Adrenal gland (tissue), 5 donors: ENCODE data around the gene CCL18.

Experiments
- POLR2A ChIP-seq, 2 donors: fragments of 450-650 bp; IDR thresholded peaks; one replicate each; pipeline ENCODE4 v1.6.1; 2017; ENCODE audit warnings: antibody characterized with exemption in 2 of 2, mild to moderate bottlenecking in 2 of 2, moderate library complexity in 1 of 2
- TF ChIP-seq, protein P1 (sequence below), 6 experiments: fragments of 450-650 bp in 4 of 6; fragments of 200-600 bp in 2 of 6; sonication (generic) in 1 of 6; IDR thresholded peaks; 1 replicate in 5 of 6; 2 replicates in 1 of 6; pipeline versions ENCODE4 v1.5.1 to v1.8.0; 2016 to 2021; ENCODE audit warnings: antibody characterized with exemption in 6 of 6, mild to moderate bottlenecking in 2 of 6, moderate library complexity in 1 of 6
- donor health status: DM: no; HTN: no; CAD: no.

DNA sequence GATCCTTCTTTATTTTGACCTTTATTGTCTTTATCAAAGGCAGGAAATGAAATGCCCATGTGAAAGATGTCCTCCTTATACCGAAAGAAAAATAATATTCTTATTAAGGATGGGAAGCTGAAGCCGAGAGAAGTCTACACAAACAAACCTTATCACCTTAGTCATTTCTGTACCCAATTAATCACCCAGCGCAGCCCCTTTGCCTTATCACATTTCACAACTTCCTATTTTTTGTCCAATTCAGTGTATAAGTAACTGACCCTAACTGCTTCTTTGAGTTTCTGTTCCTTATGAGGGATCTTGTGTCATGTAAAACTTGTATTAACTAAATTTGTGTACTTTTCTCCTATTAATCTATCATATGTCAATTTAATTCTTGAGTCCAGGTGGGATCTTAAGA is 29.9 kb upstream of the CCL18 start:
- TF ChIP-seq, protein P1, sequence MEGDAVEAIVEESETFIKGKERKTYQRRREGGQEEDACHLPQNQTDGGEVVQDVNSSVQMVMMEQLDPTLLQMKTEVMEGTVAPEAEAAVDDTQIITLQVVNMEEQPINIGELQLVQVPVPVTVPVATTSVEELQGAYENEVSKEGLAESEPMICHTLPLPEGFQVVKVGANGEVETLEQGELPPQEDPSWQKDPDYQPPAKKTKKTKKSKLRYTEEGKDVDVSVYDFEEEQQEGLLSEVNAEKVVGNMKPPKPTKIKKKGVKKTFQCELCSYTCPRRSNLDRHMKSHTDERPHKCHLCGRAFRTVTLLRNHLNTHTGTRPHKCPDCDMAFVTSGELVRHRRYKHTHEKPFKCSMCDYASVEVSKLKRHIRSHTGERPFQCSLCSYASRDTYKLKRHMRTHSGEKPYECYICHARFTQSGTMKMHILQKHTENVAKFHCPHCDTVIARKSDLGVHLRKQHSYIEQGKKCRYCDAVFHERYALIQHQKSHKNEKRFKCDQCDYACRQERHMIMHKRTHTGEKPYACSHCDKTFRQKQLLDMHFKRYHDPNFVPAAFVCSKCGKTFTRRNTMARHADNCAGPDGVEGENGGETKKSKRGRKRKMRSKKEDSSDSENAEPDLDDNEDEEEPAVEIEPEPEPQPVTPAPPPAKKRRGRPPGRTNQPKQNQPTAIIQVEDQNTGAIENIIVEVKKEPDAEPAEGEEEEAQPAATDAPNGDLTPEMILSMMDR (IDR thresholded peaks at IDR 0.05) = no peak
- no peak for TF ChIP-seq POLR2A (IDR thresholded peaks at IDR 0.05)
